H9 (cell line): ENCODE results near the gene PRKAR2A. TPM values are rescaled to one million over a fixed set of nuclear protein-coding genes. Genes with fewer than 3 reads are reported as not detected.

Source experiments
- DNase-seq: peaks from one replicate; pipeline ENCODE4 v3.0.0-alpha.2; 2017
- H2AFZ ChIP-seq: one replicate; pipeline ENCODE4 v1.6.1; 2013; ENCODE audit warnings: mild to moderate bottlenecking, low read length, control low read depth, moderate library complexity
- H2AK5ac ChIP-seq: 2 replicates; pipeline ENCODE4 v1.6.1; 2013; ENCODE audit warnings: low read length, control low read depth, mixed read lengths; ENCODE audit not compliant: insufficient read length
- H2BK120ac ChIP-seq: one replicate; pipeline ENCODE4 v1.6.1; 2013; ENCODE audit warnings: low read depth, mild to moderate bottlenecking, low read length, control low read depth, inconsistent platforms; ENCODE audit not compliant: poor library complexity, severe bottlenecking
- H2BK12ac ChIP-seq: 2 replicates; pipeline ENCODE4 v1.6.1; 2013; ENCODE audit warnings: low read length, control low read depth, mixed read lengths, low read depth; ENCODE audit not compliant: insufficient read length
- H2BK15ac ChIP-seq: 2 replicates; pipeline ENCODE4 v1.6.1; 2013; ENCODE audit warnings: low read depth, low read length, control low read depth
- H2BK20ac ChIP-seq: one replicate; pipeline ENCODE4 v1.6.1; 2013; ENCODE audit warnings: low read depth, mild to moderate bottlenecking, low read length, control low read depth, inconsistent platforms; ENCODE audit not compliant: poor library complexity, severe bottlenecking
- H2BK5ac ChIP-seq: 2 replicates; pipeline ENCODE4 v1.6.1; 2013; ENCODE audit warnings: low read length, control low read depth, mixed read lengths; ENCODE audit not compliant: insufficient read length
- H3K14ac ChIP-seq: 2 replicates; pipeline ENCODE4 v1.6.1; 2013; ENCODE audit warnings: low read length, control low read depth; ENCODE audit not compliant: insufficient read depth
- H3K18ac ChIP-seq: 2 replicates; pipeline ENCODE4 v1.6.1; 2013; ENCODE audit warnings: low read depth, mild to moderate bottlenecking, mixed read lengths, low read length, control low read depth; ENCODE audit not compliant: insufficient read length
- H3K23ac ChIP-seq: 2 replicates; pipeline ENCODE4 v1.6.1; 2013; ENCODE audit warnings: low read length, control low read depth, mixed read lengths, low read depth; ENCODE audit not compliant: insufficient read length
- H3K23me2 ChIP-seq: 2 replicates; pipeline ENCODE4 v1.6.1; 2013; ENCODE audit warnings: low read depth, mild to moderate bottlenecking, mixed read lengths, low read length, control low read depth; ENCODE audit not compliant: insufficient read length, poor library complexity, severe bottlenecking
- H3K27ac ChIP-seq: 2 replicates; pipeline ENCODE4 v1.5.1; 2013; ENCODE audit warnings: low read length, control low read depth, mixed read lengths, low read depth; ENCODE audit not compliant: insufficient read length
- H3K27me3 ChIP-seq: 2 replicates; pipeline ENCODE4 v1.6.1; 2013; ENCODE audit warnings: low read length, control low read depth, inconsistent platforms; ENCODE audit not compliant: insufficient read depth
- H3K4ac ChIP-seq: 2 replicates; pipeline ENCODE4 v1.6.1; 2013; ENCODE audit warnings: low read depth, mild to moderate bottlenecking, control low read depth, inconsistent platforms, low read length, moderate library complexity
- H3K4me1 ChIP-seq: 2 replicates; pipeline ENCODE4 v1.6.1; 2013; ENCODE audit warnings: low read length, control low read depth, inconsistent platforms; ENCODE audit not compliant: insufficient read depth
- H3K4me2 ChIP-seq: 2 replicates; pipeline ENCODE4 v1.6.1; 2013; ENCODE audit warnings: low read length, control low read depth, mixed read lengths; ENCODE audit not compliant: insufficient read length, insufficient read depth
- H3K56ac ChIP-seq: 2 replicates; pipeline ENCODE4 v1.6.1; 2013; ENCODE audit warnings: low read depth, mild to moderate bottlenecking, mixed read lengths, low read length, control low read depth; ENCODE audit not compliant: insufficient read length
- H3K79me1 ChIP-seq: 2 replicates; pipeline ENCODE4 v1.6.1; 2013; ENCODE audit warnings: low read depth, mild to moderate bottlenecking, moderate library complexity, low read length, control low read depth, inconsistent platforms; ENCODE audit not compliant: insufficient read depth, poor library complexity, severe bottlenecking
- H3K79me2 ChIP-seq: 2 replicates; pipeline ENCODE4 v1.6.1; 2013; ENCODE audit warnings: low read length, control low read depth, inconsistent platforms; ENCODE audit not compliant: insufficient read depth
- H3K9ac ChIP-seq: 2 replicates; pipeline ENCODE4 v1.6.1; 2013; ENCODE audit warnings: low read length, control low read depth, mixed read lengths; ENCODE audit not compliant: insufficient read length; ENCODE audit errors: extremely low read depth
- H3K9me3 ChIP-seq: one replicate; pipeline ENCODE4 v1.6.1; 2013; ENCODE audit warnings: low read depth, low read length, inconsistent platforms; ENCODE audit not compliant: control insufficient read depth
- H3T11ph ChIP-seq: one replicate; pipeline ENCODE4 v1.6.1; 2013; ENCODE audit warnings: mild to moderate bottlenecking, low read length, control low read depth, inconsistent platforms
- H4K20me1 ChIP-seq: one replicate; pipeline ENCODE4 v1.6.1; 2013; ENCODE audit not compliant: control insufficient read depth, insufficient read length, insufficient read depth
- H4K5ac ChIP-seq: 2 replicates; pipeline ENCODE4 v1.6.1; 2013; ENCODE audit warnings: low read depth, mild to moderate bottlenecking, mixed read lengths, low read length, control low read depth; ENCODE audit not compliant: insufficient read length
- H4K8ac ChIP-seq: replicated peaks from 2 replicates; pipeline ENCODE4 v1.6.1; 2013; ENCODE audit warnings: low read length, control low read depth, mixed read lengths, low read depth; ENCODE audit not compliant: insufficient read length
- H4K91ac ChIP-seq: 2 replicates; pipeline ENCODE4 v1.6.1; 2013; ENCODE audit warnings: low read depth, mild to moderate bottlenecking, moderate library complexity, mixed read lengths, low read length, control low read depth; ENCODE audit not compliant: insufficient read length
- H3K27ac Mint-ChIP-seq, 3 experiments: 2 replicates in 2 of 3; 3 replicates in 1 of 3; pipeline ENCODE4 v1.8.0; 2020 to 2021; ENCODE audit warnings: mixed read lengths in 3 of 3, mild to moderate bottlenecking in 1 of 3, moderate library complexity in 1 of 3
- H3K27me3 Mint-ChIP-seq: 2 replicates; pipeline ENCODE4 v1.8.0; 2021; ENCODE audit warnings: low read depth, mild to moderate bottlenecking, moderate library complexity, mixed read lengths
- H3K36me3 Mint-ChIP-seq, 3 experiments: 2 replicates in 2 of 3; 3 replicates in 1 of 3; pipeline ENCODE4 v1.8.0; 2020 to 2021; ENCODE audit warnings: low read depth in 3 of 3, mixed read lengths in 3 of 3; ENCODE audit not compliant: insufficient read depth in 1 of 3
- H3K4me1 Mint-ChIP-seq, 2 experiments: 2 replicates each; pipeline ENCODE4 v1.8.0; 2020; ENCODE audit warnings: mixed read lengths in 2 of 2
- H3K4me3 Mint-ChIP-seq, 2 experiments: 2 replicates in 1 of 2; 3 replicates in 1 of 2; pipeline ENCODE4 v1.8.0; 2020 to 2021; ENCODE audit warnings: mild to moderate bottlenecking in 2 of 2, mixed read lengths in 2 of 2, moderate library complexity in 1 of 2
- H3K9me3 Mint-ChIP-seq, 2 experiments: 2 replicates in 1 of 2; 3 replicates in 1 of 2; pipeline ENCODE4 v1.8.0; 2020; ENCODE audit warnings: mild to moderate bottlenecking in 2 of 2, mixed read lengths in 2 of 2, moderate library complexity in 1 of 2
- CTCF ChIP-seq: fragments of 200-600 bp; sonication (generic); conservative IDR thresholded peaks from 3 replicates; pipeline ENCODE4 v1.8.0; 2021; ENCODE audit warnings: antibody characterized with exemption, mild to moderate bottlenecking
- WGBS: extraction: QIAGEN DNeasy Blood & Tissue Kit; methylation state at CpG from one replicate; pipeline ENCODE4 v1.1.7; 2013; ENCODE audit warnings: missing lambda C conversion rate, low lambda C conversion rate, mixed read lengths; ENCODE audit not compliant: insufficient read length; ENCODE audit errors: extremely low coverage; 5-methylcytosine and 5-hydroxymethylcytosine counted together
- total RNA-seq: library from RNA; stranded (reverse); gene quantifications from 2 replicates; pipeline ENCODE4 v1.2.1, GENCODE V29; 2021

PRKAR2A gene
- total RNA-seq, 1 experiment from 2014 or later, result 39.1 TPM

- H3K9me3 Mint-ChIP-seq, result no peaks in the 10 kb centered on the region
- Histone ChIP-seq H3K9me3 (no peaks in the 10 kb centered on the region), H4K91ac (no peak overlapping the region), H4K8ac (no peak overlapping the region), H3K79me1 (no peaks in the 10 kb centered on the region), H3K4ac (no peak overlapping the region), H2BK120ac (no peak overlapping the region), H2AK5ac (no peak overlapping the region), H2AFZ (no peak overlapping the region), H4K20me1 (no peaks in the 10 kb centered on the region), H3K27ac (no peak overlapping the region), H3K4me2 (no peak overlapping the region), H2BK12ac (no peak overlapping the region), H3K56ac (no peak overlapping the region), H3K23ac (no peak overlapping the region), H3K23me2 (no peaks in the 10 kb centered on the region), H3K14ac (no peak overlapping the region), H3K79me2 (no peaks in the 10 kb centered on the region), H3K27me3 (no peaks in the 10 kb centered on the region), H2BK15ac (no peak overlapping the region), H3K4me1 (no peaks in the 10 kb centered on the region), H2BK5ac (no peak overlapping the region), H3K9ac (no peak overlapping the region), H4K5ac (no peak overlapping the region), H3T11ph (no peak overlapping the region), H3K18ac (no peak overlapping the region), H2BK20ac (no peak overlapping the region)
- TF ChIP-seq CTCF, result no peak
- H3K27ac Mint-ChIP-seq, result no peak overlapping the region
- 100% methylated on average over 2 of the region's 8 CpGs for WGBS
- H3K4me3 Mint-ChIP-seq, result no peak overlapping the region; a peak in 1 of 5 replicates
- no peaks in the 10 kb centered on the region for H3K27me3 Mint-ChIP-seq
- no peaks in the 10 kb centered on the region for H3K36me3 Mint-ChIP-seq
- peaks cover 0 to 4% of the 10 kb centered on the region in 2 experiments; a peak in 1 of 4 replicates for H3K4me1 Mint-ChIP-seq
- DNase-seq, result no peak
Measured at GRCh38 chr3:48891606-48892005, 43.9 kb upstream of the PRKAR2A start.
